Omental fat pad (tissue), 4 donors: Measurements from ENCODE around the gene RAB34. TPM values are rescaled to one million over a fixed set of nuclear protein-coding genes. Genes with fewer than 3 reads are reported as not detected.

Experiments used
- ATAC-seq: fragments of 150-250 bp; one replicate; pipeline ENCODE4 v1.9.1; 2016; ENCODE audit warnings: mild to moderate bottlenecking, moderate library complexity; ENCODE audit not compliant: low FRiP score
- DNase-seq: peaks from one replicate; pipeline ENCODE4 v3.0.0-alpha.2; 2019; ENCODE audit warnings: low spot score
- total RNA-seq, 4 donors: library from RNA; depleted of rRNA; stranded (reverse); fragments of >200 nt; gene quantifications; one replicate each; pipeline ENCODE4 v1.1.0, GENCODE V29; 2016
- TF ChIP-seq, protein P1 (sequence below), 3 donors: fragments of 450-650 bp; IDR thresholded peaks; one replicate each; pipeline ENCODE4 v1.5.1; 2016 to 2017; ENCODE audit warnings: antibody characterized with exemption in 3 of 3, mild to moderate bottlenecking in 3 of 3, moderate library complexity in 2 of 3

Gene RAB34
- total RNA-seq, 4 donors from 2014 or later = 90.4 to 112 (median 101) TPM

DNA sequence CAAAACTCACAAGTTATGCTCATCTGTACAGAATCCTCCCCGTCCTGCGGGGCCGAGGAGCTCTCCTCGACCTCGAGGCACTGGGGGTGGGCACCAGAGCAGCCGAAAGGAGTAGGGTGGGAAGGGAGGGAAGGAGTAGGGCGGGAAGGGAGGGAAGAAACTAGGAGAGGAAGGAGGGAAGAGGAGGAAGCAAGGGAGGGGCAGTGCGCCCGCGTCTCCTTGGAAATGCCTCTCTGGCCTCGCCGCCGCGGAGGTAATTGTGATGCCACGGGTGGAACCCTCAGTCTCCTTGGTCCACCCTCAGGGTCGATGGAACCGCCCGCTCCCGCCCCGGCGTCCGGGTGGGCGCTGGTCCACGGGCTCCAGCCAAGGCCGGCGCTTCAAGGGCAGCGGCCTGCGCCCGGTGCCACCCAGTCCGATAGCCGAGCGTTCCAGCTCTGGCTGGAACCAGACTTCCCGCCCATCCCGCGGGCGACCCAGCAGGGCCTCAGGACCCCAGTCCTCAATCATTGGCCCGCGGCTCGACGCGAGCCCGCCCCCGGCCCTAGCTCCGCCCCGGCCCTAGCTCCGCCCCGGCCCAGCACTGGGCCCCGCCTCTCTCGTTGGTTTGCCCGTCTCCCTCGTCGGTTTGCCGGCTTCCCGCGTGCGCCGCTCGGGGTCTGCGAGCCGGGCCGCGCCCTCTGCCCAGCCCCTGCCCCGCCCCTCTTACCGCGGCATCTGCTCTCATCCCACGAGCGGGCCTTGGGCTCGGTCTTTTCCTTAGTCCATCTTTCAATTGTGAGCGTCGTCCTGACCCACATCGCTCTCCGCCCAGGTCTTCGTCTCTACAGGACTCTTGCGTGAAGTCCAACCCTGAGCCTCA, 6.6 kb downstream of the RAB34 start:
- DNase-seq = peak; percentile 60
- TF ChIP-seq, protein P1, sequence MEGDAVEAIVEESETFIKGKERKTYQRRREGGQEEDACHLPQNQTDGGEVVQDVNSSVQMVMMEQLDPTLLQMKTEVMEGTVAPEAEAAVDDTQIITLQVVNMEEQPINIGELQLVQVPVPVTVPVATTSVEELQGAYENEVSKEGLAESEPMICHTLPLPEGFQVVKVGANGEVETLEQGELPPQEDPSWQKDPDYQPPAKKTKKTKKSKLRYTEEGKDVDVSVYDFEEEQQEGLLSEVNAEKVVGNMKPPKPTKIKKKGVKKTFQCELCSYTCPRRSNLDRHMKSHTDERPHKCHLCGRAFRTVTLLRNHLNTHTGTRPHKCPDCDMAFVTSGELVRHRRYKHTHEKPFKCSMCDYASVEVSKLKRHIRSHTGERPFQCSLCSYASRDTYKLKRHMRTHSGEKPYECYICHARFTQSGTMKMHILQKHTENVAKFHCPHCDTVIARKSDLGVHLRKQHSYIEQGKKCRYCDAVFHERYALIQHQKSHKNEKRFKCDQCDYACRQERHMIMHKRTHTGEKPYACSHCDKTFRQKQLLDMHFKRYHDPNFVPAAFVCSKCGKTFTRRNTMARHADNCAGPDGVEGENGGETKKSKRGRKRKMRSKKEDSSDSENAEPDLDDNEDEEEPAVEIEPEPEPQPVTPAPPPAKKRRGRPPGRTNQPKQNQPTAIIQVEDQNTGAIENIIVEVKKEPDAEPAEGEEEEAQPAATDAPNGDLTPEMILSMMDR (IDR thresholded peaks at IDR 0.05) = no peak
- ATAC-seq = peak; percentile 88

DNA sequence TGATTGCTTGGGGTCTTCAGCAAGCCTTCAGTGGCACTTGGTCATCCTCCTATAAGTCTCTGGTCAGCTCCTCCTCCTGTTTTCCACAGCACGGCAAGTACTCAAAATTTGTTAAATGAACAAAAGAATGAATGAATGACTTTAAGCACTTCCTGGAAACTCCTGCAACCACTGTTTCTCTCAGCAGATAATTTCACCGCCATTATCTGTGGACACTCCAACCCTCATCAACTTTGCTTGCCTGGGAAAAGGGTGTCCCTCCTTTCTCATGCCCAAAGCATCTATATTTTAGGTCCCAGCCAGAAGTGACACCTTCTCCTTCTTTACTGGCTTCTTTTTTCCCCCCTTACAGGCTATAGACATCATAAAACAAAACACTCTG, 10.3 kb downstream of the RAB34 start:
- DNase-seq (no peak), ATAC-seq (no peak)

DNA sequence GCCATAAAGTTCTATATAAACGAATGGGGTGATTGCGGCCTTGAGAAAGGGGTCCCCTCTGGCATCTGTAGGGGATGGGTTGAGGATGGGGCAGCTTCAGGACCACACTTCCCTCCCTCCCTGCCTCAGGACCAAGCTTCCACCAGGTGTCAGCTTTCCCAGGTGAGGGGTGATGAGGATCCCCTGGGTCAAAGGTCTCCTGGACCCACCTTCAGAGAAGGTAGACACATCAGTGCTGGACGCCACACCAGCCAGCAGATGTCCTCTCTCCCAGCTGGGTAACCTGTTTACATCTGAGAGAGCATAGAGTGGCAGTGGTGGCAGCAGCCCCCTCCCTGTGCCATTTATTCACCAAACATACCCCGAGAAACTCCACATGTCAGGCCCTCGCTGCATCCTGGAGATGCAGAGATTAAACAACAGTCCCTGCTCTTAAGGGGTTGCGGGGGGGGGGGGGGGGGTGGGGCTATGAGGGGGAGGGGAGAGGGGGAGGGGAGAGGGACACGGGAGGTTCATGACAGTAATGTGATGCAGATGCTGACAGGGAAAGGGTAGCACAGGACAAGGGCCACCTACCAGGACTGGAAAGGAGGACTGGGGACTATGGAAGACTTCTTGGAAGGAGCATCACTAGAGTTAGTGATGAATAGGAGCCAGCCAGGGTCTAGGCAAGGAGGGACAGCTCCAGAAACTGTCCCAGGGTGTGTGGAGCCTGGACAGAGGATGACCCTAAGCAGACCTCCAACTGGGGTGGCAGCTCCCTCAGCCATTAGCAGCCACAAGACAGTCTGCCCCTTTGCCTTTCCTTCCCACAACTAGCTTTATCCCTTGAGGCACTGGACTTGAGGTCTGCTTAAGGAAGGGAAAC, 11.0 kb downstream of the RAB34 start:
- TF ChIP-seq, protein P1 (IDR thresholded peaks at IDR 0.05) = no peak
- DNase-seq = no peak
- ATAC-seq = no peak

More for the DNA sequence above, 10.3 kb downstream of the RAB34 start:
- TF ChIP-seq, protein P1 (IDR thresholded peaks at IDR 0.05) = no peak

DNA sequence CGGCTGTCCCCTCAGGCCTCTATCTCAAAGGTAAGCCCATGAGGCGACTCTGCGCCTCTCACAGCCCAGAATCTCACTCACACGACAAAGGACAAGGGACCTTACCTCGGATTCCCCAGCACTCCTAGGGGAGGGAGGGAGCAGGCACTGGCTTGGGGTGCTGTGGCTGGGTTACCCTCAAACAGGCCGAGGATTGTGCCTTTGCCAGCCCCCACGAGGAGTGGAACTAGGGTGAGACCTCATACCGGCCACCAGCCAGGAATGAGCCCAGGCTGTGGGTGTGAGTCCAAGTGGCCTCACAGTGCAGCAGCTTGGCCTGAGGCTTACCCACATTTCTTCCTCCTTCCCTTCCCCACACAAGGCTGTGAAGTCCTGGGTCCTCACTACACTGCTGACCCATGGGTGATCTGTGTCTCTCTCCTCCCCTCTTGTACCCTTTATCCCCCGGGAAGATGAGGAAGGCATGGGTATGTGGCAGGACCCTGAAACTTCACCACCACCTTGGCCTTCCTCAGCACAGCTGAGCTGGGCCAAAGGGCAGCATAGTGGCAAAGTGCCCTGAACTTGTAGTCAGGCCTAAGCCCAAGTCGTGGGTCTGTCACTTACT, 11.8 kb downstream of the RAB34 start:
- TF ChIP-seq, protein P1 (IDR thresholded peaks at IDR 0.05) = no peak
- no peak for DNase-seq
- no peak for ATAC-seq

DNA sequence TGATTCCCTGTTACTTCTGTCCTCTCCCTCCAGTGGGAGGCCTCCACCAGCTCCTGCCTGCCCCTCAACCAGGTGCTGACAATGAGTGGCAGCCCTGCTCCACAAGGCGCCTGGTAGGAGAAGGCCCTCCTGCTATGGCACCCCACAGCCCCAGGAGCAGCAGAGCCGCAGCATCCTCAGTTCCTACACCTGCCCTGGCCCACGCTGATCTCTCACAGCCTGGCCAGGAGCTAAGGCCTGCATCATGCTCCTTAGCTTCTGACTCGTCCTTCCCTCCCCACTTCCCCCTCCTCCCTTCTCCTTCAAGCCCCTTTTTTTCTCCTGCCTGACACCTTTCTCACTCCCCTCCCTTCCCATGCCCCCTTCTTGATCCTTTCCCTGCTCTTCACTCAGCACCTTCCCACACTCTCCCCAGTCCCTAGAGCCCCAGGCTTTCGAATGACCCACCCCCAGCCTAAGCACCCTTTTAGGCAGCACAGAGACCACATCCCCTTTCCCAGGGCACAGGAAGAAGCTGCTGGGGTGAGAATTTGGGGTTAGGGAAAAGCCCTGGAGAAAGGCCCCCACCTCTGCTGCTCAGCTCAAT, 12.5 kb downstream of the RAB34 start:
- ATAC-seq = no peak
- TF ChIP-seq, protein P1 (IDR thresholded peaks at IDR 0.05) = no peak
- no peak for DNase-seq

DNA sequence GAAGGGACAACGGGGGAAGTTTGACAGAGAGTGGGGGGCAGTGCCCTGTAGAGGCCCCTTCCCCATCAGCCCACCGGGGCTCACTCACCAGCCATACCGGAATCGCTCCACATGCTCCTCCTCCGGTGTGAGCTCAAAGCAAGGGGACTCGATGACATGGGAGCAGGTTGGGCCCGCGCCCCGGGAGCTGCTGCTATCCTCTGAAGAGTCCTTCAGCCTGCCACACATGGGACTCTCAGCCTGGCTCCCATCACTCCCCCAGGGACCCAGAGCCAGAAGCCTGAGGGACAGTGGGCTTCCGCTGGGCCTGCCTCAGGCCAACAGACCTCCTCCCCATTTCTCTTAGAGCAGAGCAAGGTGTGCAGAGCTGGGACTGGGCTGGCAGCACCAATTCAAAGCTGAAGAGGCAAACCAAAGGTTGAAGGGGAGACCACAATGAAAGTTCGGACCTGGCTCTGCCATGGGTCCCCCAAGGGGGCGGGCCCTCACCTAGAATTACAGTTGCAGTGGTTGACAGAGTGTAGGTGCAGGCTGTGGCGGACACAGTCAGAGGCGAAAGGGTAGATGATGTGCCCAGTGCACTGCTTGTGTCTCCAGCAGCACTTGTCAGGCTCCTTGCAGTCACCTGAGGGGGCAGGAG, 13.3 kb downstream of the RAB34 start:
- DNase-seq = no peak
- ATAC-seq = no peak
- TF ChIP-seq, protein P1 (IDR thresholded peaks at IDR 0.05) = no peak
